Measurements from ENCODE around the gene AVP. TPM values are rescaled to one million over a fixed set of nuclear protein-coding genes. Genes with fewer than 3 reads are reported as not detected.

The AVP gene
- total and polyA plus RNA-seq, 9 of the 15 experiments (the other 6 are each of a cell fraction or from before 2014, with no cell fraction given), result not detected

GRCh38 chr20:3045816-3046676, 38.5 kb downstream of the AVP start, which contains the start of gene MRPS26 (continued):
- TF ChIP-seq ZBTB34 (CRISPR knock-in tag; IDR thresholded peaks at IDR 0.05), result no peak
- TF ChIP-seq ZSCAN29 (IDR thresholded peaks at IDR 0.05), result no peak
- TF ChIP-seq ZKSCAN3 (CRISPR knock-in tag; IDR thresholded peaks at IDR 0.05), result no peak
- no peak for TF ChIP-seq KAT2B (IDR thresholded peaks at IDR 0.05; ENCODE audit: low read depth, low read length)
- TF ChIP-seq SNIP1 (IDR thresholded peaks at IDR 0.05; ENCODE audit: low read depth), result no peak
- TF ChIP-seq CBFA2T2 (conservative IDR thresholded peaks at IDR 0.05), result no peak
- no peak for TF ChIP-seq GATAD2A (IDR thresholded peaks at IDR 0.05)
- no peak; the same call in 1 of the 2 replicates for TF ChIP-seq ESRRA (IDR thresholded peaks at IDR 0.05; ENCODE audit: borderline replicate concordance, low read depth)
- no peak for TF ChIP-seq MAFF (IDR thresholded peaks at IDR 0.05; ENCODE audit: low read length)
- peak; percentile 64 for TF ChIP-seq EGR1 (conservative IDR thresholded peaks at IDR 0.05)
- TF ChIP-seq SLC30A9 (CRISPR knock-in tag; IDR thresholded peaks at IDR 0.05), result no peak
- TF ChIP-seq ZNF41 (CRISPR knock-in tag; conservative IDR thresholded peaks at IDR 0.05), result no peak
- TF ChIP-seq PHF21A (IDR thresholded peaks at IDR 0.05; ENCODE audit: borderline replicate concordance, low read depth), result no peak
- peak; percentile 76 for TF ChIP-seq GMEB1 (CRISPR knock-in tag; IDR thresholded peaks at IDR 0.05)
- peak; percentile 73 for TF ChIP-seq SP1 (CRISPR knock-in tag; IDR thresholded peaks at IDR 0.05)
- no peak for TF ChIP-seq NR0B1 (IDR thresholded peaks at IDR 0.05; ENCODE audit: partially characterized antibody)
- TF ChIP-seq BRD4 (IDR thresholded peaks at IDR 0.05), result no peak
- no peak for TF ChIP-seq SRSF9 (IDR thresholded peaks at IDR 0.05; ENCODE audit: borderline replicate concordance, low read depth, low read length)
- no peak for TF ChIP-seq ZNF76 (CRISPR knock-in tag; IDR thresholded peaks at IDR 0.05; ENCODE audit: borderline replicate concordance)
- no peak for TF ChIP-seq ZMIZ1 (IDR thresholded peaks at IDR 0.05; ENCODE audit: low read depth in 2 of 2, low read length in 2 of 2)

Measured in K562 (cell line).